GM18870 (cell line): Measurements from ENCODE around the gene ZDHHC21.
"Not testable (repeated sequence)": the region's sequence is repeated elsewhere in the genome, so short reads cannot be mapped to it uniquely, and the experiment has no call there.

Experiments
- ATAC-seq: cut with Tn5 transposase; IDR thresholded peaks from one replicate; pipeline ENCODE4 v1.9.1; 2021; ENCODE audit warnings: moderate library complexity; ENCODE audit not compliant: unreplicated experiment

The ZDHHC21 gene

DNA sequence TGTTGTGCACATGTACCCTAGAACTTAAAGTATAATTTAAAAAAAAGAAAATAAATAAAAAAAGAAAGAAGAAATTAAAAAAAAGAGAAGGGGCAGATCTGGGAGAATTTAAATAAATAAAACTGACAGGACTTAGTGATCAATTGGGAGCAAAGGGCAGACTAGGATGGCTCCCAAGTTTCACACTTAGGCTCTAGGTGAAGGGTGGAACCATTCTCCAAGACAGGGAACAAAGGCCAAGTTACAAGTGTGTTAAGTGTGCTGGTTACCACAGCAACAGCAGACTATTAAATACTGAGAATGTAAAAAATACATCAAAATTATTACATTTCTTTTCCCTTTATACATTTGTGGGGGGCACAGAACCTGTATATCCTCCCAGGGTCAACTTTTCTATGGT is 7.1 kb downstream of the ZDHHC21 start:
- ATAC-seq, result no peak

DNA sequence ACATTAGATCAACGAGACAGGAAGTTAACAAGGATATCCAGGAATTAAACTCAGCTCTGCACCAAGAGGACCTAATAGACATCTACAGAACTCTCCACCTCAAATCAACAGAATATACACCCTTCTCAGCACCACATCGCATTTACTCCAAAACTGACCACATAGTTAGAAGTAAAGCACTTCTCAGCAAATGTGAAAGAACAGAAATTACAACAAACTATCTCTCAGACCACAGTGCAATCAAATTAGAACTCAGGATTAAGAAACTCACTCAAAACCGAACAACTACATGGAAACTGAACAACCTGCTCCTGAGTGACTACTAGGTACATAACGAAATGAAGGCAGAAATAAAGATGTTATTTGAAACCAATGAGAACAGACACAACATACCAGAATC is 10.6 kb downstream of the ZDHHC21 start:
- ATAC-seq, result not testable (repeated sequence)

DNA sequence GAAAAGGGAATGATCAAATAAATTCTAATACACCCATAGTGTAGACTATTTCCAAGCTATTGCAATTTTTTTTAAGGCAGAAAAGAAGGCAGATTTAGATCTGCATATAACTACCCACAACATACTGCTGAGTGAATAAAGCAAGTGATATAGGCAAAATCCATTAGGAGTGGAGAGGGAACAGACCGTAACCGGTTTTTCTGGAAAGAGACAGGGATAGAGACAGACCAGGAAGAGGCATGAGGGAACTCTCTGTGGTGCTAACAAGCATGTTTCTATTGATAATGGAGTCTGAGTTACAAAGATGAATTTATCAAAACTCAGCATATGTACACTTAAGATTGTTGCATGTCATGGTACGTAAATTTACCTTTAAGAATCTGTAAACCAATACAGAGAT is 14.5 kb downstream of the ZDHHC21 start:
- no peak for ATAC-seq

DNA sequence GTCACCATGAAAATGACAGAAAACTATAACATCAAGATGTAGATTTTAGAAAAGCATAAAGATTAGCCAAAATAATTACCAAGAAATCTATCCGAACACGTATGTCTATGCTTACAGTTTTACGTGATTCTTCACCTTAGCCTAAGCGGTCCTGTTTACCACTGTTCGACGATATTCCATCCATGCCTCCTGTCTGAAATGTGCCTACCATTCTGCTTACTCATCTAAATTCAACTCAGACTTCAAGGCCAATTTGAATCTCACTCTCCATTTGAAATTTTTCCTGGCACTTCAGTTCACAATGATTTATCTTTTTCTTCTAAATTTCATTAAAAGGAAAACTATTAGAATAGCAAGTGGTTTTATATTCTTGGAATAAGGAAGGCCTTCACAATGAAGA is 15.4 kb downstream of the ZDHHC21 start:
- ATAC-seq, result no peak

DNA sequence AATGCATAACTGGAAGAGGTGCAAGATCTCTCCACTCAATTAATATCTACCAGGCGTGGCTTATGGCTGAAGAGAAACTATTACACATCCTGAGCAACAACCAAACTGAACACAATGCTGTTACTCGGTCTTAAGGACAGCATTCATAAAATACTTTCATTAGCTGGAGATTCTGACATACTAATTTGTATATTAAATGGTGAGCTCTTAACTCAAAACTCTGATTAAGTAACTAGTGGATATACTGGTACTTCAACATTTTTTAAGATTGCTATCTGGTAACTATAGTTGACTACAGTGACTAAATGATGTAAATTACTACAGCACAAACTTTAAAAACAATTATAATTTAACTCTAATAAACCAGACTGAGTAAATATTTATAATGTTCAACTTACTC is 15.8 kb downstream of the ZDHHC21 start:
- no peak for ATAC-seq

DNA sequence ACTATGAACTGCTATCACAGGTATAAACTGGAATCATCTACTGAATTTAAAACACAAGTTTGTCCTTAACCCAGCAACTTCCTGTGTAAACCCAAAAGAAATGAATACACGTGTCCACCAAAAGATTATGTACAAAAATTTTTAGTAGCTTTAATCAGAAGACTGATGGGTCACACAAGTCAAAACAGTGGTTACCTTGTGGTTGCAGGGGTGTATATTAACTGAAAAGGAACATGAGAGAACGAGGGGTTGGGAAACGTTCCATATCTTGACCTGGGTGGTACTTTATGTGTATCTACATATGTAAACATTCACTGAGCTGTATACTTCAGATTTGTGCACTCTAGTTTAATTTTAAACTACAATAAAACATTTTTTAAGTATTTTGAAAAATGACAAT is 18.6 kb downstream of the ZDHHC21 start:
- no peak for ATAC-seq

DNA sequence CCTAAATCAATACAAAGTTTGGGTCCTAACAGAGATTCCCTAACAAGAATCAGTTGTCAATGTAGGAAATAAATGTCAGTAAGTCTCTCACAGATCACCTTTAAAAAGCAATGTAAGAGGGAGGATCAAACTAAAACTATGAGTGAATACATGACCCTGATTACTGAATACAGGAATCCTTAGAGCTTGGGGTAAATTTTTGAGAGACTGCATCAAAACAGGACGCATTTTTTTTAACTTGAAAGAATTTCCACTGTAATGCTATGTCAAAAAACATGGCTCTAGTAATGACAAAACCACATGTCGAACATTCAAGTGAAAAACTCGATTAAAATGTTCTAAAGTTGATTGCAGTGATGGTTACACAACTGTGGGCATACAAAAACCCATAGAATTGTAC is 21.9 kb downstream of the ZDHHC21 start:
- no peak for ATAC-seq

DNA sequence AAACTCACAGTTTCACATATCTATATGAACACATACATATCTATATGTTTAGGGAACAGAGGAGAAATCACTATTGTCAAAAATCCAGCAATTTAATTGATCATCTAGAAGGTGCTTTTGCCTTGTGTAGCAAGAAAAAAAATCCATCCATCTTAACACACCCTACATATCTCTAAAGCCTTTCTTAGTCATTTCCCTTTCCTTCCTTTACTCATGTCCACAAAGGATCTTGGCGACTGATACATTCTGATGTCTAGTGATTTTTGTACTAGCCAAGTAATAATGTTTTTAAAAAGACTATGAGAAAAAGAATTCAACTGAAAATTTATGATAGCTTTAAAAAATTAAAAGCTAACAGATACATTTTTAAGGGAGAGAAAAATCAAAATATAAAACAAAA is 22.5 kb downstream of the ZDHHC21 start:
- ATAC-seq, result no peak

DNA sequence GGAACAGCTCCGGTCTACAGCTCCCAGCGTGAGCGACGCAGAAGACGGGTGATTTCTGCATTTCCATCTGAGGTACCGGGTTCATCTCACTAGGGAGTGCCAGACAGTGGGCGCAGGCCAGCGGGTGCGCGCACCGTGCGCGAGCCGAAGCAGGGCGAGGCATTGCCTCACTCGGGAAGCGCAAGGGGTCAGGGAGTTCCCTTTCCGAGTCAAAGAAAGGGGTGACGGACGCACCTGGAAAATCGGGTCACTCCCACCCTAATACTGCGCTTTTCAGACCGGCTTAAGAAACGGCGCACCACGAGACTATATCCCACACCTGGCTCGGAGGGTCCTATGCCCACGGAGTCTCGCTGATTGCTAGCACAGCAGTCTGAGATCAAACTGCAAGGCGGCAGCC is 29.2 kb downstream of the ZDHHC21 start:
- ATAC-seq, result not testable (repeated sequence)

DNA sequence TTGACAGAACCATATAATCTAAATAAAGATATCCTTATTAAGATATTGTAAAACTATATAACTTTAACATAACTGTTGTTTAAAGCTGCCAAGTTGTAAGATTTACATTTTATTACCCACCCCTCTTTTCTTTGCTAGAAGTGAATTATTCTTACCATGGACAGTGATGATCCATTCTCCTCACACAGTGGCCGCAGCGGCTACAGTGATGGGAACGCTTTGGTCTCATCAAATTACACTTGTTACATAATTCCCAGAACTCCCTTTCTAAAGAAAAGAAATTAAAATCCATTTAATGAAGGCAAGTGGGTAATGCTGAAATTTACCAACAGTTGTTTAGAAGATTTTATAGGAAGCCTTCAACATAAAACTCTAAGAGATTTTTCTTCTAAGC is 31.2 kb downstream of the ZDHHC21 start:
- no peak for ATAC-seq

DNA sequence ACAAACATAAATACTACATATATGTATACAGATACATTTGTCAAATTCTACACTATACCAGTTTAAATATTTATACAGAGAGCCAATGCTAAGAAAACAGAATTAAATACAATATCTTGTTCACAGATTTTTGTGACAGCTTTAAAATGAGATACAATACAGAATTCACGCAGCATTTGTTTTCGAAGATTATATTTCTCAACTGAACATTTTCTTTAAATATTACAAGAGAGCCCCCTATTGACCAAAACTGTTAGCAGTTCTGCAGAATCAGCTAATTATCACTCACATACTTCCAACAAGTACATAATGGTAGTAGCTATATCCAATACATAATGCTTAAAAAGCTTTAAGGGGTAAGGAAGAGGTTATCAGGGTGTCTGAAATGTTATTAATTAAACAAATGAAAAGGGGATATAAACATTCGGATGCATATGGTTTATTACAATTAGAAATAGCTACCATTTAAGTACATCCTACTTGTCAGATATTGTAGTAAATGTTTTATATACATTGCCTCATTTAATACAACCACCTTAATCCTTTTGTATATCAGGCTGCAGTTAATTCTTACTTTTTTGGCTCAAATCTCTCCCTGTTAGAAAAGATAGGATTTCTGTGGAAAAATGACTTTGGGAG is 31.7 kb downstream of the ZDHHC21 start:
- ATAC-seq, result peak; percentile 67

DNA sequence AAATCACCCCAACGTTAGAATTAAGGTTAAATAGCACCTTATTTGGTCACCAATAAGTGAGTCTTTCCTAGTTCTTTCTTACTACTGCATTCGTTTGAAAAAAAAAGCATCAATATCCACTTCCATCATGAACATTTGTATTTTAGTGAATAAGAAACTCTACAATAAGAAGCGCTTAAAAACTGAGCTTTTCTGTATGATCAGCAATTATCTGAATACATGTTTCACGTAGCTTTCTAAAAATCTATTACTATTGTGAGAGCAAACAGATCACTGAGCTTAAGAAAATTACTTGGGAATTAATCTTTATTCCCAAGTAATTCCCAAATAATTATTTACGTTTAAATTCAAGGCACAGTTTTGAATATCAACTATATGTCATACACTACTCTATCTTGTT is 32.5 kb downstream of the ZDHHC21 start:
- ATAC-seq, result no peak

DNA sequence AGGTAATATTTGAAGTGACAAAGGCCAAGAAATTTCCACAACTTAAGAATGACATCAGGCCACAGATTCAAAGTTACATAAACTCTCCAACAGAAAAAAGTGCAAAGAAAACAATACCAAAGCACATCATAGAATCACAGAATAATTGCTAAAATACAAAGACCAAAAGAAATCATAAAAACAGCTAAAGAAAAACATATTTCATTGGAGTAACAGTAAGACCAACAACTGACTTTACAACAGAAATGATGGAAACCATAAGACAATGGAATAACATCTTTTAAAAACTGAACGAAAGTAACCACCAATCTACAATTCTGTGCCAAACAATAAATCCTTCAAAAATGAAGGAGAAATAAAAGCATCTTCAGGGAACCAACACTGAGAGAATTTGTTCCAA is 38.3 kb downstream of the ZDHHC21 start:
- ATAC-seq, result no peak

DNA sequence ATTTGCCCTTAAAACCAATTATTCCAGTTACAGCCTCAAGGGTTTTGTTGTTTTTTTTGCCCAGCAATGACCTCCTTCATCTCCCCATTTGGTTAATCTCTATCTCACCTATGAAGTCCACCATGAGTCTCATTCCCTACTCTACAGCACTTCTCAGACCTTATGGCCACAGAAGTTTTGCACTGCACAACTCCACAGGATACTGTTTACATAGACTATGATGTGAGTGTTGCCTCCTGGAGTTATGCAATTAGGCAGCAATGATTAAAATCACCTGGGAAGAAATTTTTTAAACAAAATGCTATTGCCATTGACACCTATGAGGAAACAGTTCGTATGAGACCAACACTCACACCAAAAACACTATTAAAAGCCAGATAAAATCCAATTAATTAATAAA is 39.7 kb downstream of the ZDHHC21 start:
- no peak for ATAC-seq

DNA sequence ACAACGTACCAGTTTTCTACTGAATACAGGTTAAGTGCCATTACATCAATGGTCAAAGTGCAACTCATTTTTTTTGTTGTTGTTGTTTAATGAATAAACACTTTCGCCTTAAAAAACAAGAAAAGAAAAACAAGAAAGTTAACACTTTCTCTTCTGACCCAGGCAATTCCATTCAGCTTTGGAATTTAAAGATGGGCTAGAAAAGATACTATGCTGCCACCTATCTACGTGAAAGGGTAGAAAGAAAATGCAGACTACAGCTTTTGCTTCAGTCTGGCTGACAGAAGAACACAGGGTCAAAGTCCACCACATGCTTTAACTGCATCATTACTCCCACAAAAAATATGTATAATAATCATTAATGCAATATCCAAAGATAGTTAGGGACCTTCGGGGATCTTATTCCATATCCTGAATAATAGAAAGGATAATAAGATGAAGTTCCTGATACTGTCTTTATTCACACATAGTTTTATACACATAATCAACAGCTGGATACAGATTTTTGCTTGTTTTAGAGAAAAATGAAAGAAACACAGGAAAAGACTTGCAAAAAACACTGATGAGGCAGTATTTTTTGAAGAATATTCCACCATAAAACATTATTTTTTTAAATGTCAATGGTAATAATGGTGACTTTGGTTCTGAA is 40.4 kb downstream of the ZDHHC21 start:
- no peak for ATAC-seq

DNA sequence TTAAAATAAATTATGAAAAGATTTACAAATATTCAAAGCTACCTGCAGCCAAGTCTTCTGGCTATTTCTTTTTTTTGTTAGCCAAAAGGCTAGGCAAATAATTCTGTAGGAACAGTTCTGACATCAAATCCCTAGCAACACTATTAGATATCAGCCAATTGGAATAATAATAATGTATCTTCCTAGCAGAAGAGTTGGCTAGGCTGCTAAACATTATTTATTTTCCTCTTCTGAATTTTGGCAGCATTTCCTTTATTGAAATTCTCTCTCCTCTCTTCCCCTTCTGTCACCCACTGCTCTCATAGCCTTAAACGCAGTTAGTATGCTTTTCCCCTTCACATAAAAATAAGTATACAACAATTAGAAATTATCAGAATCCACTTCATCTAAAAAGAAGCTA is 42.6 kb downstream of the ZDHHC21 start:
- ATAC-seq, result no peak

DNA sequence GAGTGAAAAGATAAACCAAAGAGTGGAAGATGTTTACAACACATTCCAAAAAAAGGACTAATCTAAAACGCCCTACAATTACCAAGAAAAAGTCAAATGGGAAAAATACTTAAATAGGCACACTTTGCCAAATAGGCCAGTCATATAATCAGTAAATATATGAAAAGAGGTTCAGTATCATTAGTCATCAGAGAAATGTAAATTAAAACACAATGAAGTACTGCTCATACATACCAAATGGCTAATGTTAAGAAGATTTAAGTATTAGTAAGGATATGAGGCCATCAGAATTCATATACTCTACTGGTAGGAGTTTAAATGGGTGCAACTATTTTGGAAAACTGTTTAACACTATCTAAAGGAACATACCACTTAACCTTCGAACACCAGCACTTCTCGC is 47.6 kb downstream of the ZDHHC21 start:
- ATAC-seq, result no peak

DNA sequence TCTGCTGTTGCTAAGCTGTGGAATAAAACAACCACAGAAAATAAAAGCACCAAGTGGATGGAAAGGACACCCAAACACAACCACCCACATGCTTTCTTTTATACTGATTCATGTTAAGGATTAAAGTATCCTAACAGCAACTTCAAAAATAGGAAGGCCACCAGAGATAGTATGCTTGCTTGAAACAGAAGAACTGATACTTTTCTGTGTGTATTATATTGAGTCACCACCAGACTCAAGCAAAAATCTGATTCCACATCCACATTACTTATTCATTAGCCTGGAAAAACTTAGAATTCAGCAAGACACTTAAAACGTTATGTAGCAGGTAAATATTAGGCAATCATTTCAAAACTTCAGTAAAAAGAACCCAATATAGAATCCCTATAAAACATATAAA is 52.3 kb downstream of the ZDHHC21 start:
- no peak for ATAC-seq

DNA sequence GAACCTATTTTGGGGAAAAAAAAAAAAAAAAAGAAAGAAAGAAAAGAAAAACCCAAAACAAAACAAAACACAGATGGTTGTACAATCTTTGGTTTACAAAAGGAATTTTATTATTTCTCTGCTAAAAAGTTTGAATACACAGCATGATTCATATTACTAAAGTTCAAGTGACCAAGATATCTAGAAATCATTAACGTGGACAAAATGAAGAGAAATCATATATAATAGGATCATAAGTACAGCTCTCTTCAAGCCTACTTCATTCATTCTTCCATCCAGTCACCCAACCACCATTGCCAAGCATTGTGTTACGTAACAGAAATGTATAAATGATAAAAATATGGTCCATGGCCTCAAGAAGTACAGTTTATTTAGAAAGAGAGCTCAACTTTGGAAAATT is 52.9 kb downstream of the ZDHHC21 start:
- ATAC-seq, result no peak

DNA sequence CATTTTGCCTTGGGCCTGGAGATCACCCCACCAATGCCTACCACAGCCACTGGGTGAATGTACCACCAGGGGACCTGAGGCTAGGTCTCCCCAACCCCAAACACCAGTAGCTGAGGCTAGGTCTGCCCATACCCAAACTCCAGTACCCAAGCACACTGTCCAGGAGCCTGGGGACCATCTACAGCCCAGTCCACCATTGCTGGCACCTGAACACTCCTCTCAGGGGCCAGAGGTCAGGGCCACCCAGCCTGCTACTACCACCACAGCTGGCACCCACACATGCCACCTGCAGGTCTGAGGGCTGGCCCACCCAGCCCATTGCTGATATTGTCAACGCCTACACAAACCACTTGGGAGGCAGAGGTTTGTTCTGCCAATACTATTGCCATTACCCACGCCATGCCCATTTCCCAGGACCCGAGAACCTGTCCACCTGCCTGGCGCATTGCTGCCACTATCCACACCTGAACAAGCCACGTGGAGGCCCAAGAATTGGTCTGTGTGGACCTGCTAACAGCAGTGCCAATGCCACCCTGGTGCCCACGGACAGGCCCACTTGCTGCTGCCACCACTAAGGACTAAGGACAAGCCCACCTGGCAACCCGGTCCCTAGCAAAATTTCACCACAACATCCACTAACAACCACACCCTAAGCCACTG is 59.2 kb downstream of the ZDHHC21 start:
- no peak for ATAC-seq

DNA sequence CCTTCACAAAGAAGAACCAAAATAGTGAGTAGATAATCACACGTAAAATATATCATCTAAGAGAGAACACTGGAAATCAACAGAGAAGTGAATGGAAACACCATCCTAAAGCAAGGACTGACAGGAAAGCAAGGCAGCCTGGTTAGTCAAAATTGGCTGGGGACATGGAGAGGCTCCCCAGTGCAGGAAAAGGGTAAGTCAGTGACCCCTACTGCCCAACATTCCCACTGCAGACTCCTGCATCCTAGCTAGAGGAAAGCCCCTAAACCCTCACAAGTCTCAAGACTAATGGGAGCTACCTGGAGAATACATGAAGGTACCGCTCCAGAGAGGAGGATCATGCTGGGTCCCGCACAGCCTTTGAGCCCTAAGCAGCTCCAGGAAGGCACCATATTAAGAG is 60.1 kb downstream of the ZDHHC21 start:
- no peak for ATAC-seq

DNA sequence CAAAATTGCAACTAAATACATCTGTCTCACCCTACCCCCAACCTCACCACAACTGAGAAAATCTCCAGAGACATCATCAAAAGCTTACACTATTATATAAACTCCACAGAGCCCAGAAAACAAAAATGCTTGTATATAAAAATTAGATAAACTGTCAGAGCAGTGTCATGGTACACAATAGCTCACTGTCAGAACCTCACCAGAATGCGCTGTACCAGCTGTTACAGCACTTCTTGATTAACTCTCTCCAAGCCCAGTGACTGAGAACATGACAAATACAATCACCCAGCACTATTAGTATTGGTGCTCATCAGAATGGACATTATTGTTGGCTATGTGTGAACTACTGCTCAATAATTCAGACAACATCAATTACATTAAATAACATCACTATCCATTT is 65.7 kb downstream of the ZDHHC21 start:
- no peak for ATAC-seq
